Endometrial microvascular endothelial cells (primary cell): Measurements from ENCODE around the gene PKD1L1. TPM values are rescaled to one million over a fixed set of nuclear protein-coding genes. Genes with fewer than 3 reads are reported as not detected.
"Not testable (repeated sequence)": the region's sequence is repeated elsewhere in the genome, so short reads cannot be mapped to it uniquely, and the experiment has no call there.

Source experiments
- in situ Hi-C: cut with HindIII; loops from 2 replicates; pipeline ENCODE4 v1.10.0; 2017; ENCODE audit warnings: low sequenced_read_pairs, low pct_unique_long_range_greater_than_20kb; ENCODE audit errors: inconsistent ontology term
- total RNA-seq: library from RNA; depleted of rRNA; stranded (reverse); fragments of >200 nt; gene quantifications from one replicate; pipeline ENCODE4 v1.2.3, GENCODE V29; 2015; ENCODE audit errors: inconsistent ontology term

PKD1L1 gene
- total RNA-seq, 1 donor from 2014 or later: 0.28 TPM

- in situ Hi-C loops: no loop called here
These were observed 184.9 kb downstream of the PKD1L1 start for GRCh38 chr7:47763063-47763974.

- in situ Hi-C loops: no loop called here
These were observed 185.6 kb downstream of the PKD1L1 start for GRCh38 chr7:47762746-47763062.

GRCh38 chr7:47762207-47762606 is 186.1 kb downstream of the PKD1L1 start:
- in situ Hi-C loops: no loop called here

GRCh38 chr7:47759056-47759706 is 189.1 kb downstream of the PKD1L1 start:
- in situ Hi-C loops: no loop called here

GRCh38 chr7:47758546-47758945 is 189.7 kb downstream of the PKD1L1 start:
- in situ Hi-C loops: no loop called here

- in situ Hi-C loops: no loop called here
These were observed 190.3 kb downstream of the PKD1L1 start for GRCh38 chr7:47757921-47758411.

- in situ Hi-C loops: no loop called here
These were observed 191.6 kb downstream of the PKD1L1 start for GRCh38 chr7:47756636-47757035.

- in situ Hi-C loops: no loop called here
These were observed 193.0 kb downstream of the PKD1L1 start for GRCh38 chr7:47755248-47755647.

GRCh38 chr7:47751724-47752123 is 196.5 kb downstream of the PKD1L1 start:
- in situ Hi-C loops: not testable (repeated sequence)

- in situ Hi-C loops: no loop called here
These were observed 197.2 kb downstream of the PKD1L1 start for GRCh38 chr7:47751043-47751442.

GRCh38 chr7:47748041-47748440 is 200.2 kb downstream of the PKD1L1 start:
- in situ Hi-C loops: no loop called here

GRCh38 chr7:47747160-47747559 is 201.1 kb downstream of the PKD1L1 start:
- in situ Hi-C loops: no loop called here

GRCh38 chr7:47746468-47746867 is 201.8 kb downstream of the PKD1L1 start:
- in situ Hi-C loops: no loop called here

GRCh38 chr7:47744883-47745282 is 203.4 kb downstream of the PKD1L1 start:
- in situ Hi-C loops: no loop called here

GRCh38 chr7:47743965-47744591 is 204.2 kb downstream of the PKD1L1 start:
- in situ Hi-C loops: no loop called here

GRCh38 chr7:47741984-47742383 is 206.3 kb downstream of the PKD1L1 start:
- in situ Hi-C loops: no loop called here

GRCh38 chr7:47739891-47740290 is 208.4 kb downstream of the PKD1L1 start:
- in situ Hi-C loops: no loop called here

- in situ Hi-C loops: no loop called here
These were observed 208.9 kb downstream of the PKD1L1 start for GRCh38 chr7:47739301-47739875.

- in situ Hi-C loops: no loop called here
These were observed 209.6 kb downstream of the PKD1L1 start for GRCh38 chr7:47738563-47739166.
